ENCODE data around the gene GABRB3.

- no peak for TF ChIP-seq CTCF (IDR thresholded peaks at IDR 0.05)
- TF ChIP-seq POLR2AphosphoS5 (IDR thresholded peaks at IDR 0.05; ENCODE audit: low read depth, low read length) = no peak
- no peak for TF ChIP-seq SIN3A (IDR thresholded peaks at IDR 0.05; ENCODE audit: borderline replicate concordance, insufficient read depth, low read depth, low read length)
These were observed 92.9 kb downstream of the GABRB3 start for GRCh38 chr15:26679927-26680326.

All from Panc1 (cell line).